ENCODE results near the gene RHOV.

RHOV gene

DNA sequence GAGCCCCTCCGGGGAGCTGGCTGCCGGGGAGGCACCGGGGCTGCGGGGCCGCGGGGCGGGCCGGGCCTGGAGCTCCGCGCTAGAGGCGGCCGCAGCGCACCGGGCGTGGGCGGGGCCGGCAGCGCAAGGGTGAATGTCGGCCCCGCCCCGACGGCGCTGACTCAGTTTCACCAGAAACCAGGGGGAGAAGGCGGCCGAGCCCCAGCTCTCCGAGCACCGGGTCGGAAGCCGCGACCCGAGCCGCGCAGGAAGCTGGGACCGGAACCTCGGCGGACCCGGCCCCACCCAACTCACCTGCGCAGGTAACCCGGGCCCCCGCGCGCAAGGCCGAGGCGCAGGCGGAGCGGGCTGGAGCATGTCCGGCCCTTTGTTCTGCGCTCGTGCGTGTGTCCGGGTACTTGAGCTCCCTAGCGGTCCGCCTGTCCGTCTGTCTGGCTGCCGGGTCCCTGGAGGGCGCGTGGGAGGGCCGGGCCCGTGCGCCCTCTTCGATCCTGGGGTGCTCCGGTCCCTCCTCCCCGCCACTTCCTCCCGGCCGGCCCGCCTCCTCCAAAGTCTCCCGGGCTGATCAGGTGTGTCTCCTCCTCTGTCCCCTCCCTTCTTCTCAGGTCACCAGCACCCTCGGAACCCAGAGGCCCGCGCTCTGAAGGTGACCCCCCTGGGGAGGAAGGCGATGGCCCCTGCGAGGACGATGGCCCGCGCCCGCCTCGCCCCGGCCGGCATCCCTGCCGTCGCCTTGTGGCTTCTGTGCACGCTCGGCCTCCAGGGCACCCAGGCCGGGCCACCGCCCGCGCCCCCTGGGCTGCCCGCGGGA, 29.9 kb downstream of the RHOV start, which contains the start of gene SPINT1:
Gene SPINT1, plus strand, starts transcription at position 164 of the 811 bp plus-strand sequence. Its CDS starts 507 bp downstream, at position 671.
- no peaks in the 10 kb centered on the region for H3K27me3 ChIP-seq (ENCODE audit: low read depth, low read length)
- H3K36me3 ChIP-seq (replicated peaks; ENCODE audit: low read depth, low read length) = no peaks in the 10 kb centered on the region
- peak within 1 kb of the TSS; percentile 72 for H3K4me3 ChIP-seq (ENCODE audit: low read length)
- TF ChIP-seq EZH2phosphoT487 (IDR thresholded peaks at IDR 0.05; ENCODE audit: low read depth) = no peak
- TF ChIP-seq, protein P1, sequence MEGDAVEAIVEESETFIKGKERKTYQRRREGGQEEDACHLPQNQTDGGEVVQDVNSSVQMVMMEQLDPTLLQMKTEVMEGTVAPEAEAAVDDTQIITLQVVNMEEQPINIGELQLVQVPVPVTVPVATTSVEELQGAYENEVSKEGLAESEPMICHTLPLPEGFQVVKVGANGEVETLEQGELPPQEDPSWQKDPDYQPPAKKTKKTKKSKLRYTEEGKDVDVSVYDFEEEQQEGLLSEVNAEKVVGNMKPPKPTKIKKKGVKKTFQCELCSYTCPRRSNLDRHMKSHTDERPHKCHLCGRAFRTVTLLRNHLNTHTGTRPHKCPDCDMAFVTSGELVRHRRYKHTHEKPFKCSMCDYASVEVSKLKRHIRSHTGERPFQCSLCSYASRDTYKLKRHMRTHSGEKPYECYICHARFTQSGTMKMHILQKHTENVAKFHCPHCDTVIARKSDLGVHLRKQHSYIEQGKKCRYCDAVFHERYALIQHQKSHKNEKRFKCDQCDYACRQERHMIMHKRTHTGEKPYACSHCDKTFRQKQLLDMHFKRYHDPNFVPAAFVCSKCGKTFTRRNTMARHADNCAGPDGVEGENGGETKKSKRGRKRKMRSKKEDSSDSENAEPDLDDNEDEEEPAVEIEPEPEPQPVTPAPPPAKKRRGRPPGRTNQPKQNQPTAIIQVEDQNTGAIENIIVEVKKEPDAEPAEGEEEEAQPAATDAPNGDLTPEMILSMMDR (IDR thresholded peaks at IDR 0.05; ENCODE audit: low read depth, low read length) = no peak
- H3K4me1 ChIP-seq (ENCODE audit: low read length) = peaks cover 19% of the 10 kb centered on the region
- peak within 1 kb of the TSS; percentile 66 for H3K4me2 ChIP-seq (ENCODE audit: low read length)
- no peaks in the 10 kb centered on the region for H3K79me2 ChIP-seq (ENCODE audit: low read length)
- H2AFZ ChIP-seq (ENCODE audit: low read depth, low read length) = peak within 1 kb of the TSS; percentile 63
- no peaks in the 10 kb centered on the region for H3K9me3 ChIP-seq (ENCODE audit: insufficient read depth, low read length)
- H4K20me1 ChIP-seq (ENCODE audit: insufficient read depth, low read length) = no peaks in the 10 kb centered on the region
- H3K9ac ChIP-seq (ENCODE audit: low read length) = no peak within 1 kb of the TSS
- H3K27ac ChIP-seq (ENCODE audit: low read length) = no peak within 1 kb of the TSS

DNA sequence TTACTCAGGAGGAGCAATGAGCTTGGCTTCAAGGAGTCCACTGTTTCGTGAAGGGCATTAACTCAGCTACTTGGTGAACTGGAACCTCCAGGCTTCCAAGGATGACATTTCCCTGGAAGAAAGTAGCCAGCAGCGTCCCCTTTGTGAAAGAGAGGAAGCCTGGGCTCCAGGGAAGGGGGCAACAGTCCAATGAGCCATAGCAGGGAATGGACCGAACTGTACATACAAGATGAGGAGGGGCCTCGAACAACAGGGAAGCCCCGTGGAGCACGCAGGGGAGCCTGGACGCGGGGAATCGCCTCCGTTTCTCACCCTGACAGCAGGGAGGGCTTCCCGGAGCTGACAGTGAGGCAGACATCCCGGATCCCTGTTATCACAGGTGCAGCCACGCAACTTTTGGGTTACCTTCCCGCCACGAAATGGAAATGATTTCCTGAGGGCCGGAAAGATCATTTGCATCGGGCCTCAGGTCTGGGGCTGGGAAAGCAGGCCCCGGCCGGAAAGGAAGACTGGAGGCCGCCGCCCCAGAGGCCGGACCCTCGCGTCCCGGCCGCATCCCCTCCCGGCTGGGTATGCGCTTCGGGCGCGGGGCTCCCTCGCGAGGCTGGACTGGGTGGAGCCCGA, 30.7 kb downstream of the RHOV start:
- H3K4me2 ChIP-seq (ENCODE audit: low read length) = peak overlapping the region; percentile 66; the same call in 1 of the 2 replicates
- H4K20me1 ChIP-seq (ENCODE audit: insufficient read depth, low read length) = no peaks in the 10 kb centered on the region
- no peak overlapping the region for H3K9ac ChIP-seq (ENCODE audit: low read length)
- TF ChIP-seq EZH2phosphoT487 (IDR thresholded peaks at IDR 0.05; ENCODE audit: low read depth) = no peak
- TF ChIP-seq, protein P1 (IDR thresholded peaks at IDR 0.05; ENCODE audit: low read depth, low read length) = no peak
- H3K4me3 ChIP-seq (ENCODE audit: low read length) = peak overlapping the region; percentile 72; the same call in 1 of the 2 replicates
- peaks cover 19% of the 10 kb centered on the region for H3K4me1 ChIP-seq (ENCODE audit: low read length)
- H3K27me3 ChIP-seq (ENCODE audit: low read depth, low read length) = no peaks in the 10 kb centered on the region
- no peaks in the 10 kb centered on the region for H3K79me2 ChIP-seq (ENCODE audit: low read length)
- no peaks in the 10 kb centered on the region for H3K36me3 ChIP-seq (replicated peaks; ENCODE audit: low read depth, low read length)
- H2AFZ ChIP-seq (ENCODE audit: low read depth, low read length) = no peak overlapping the region
- H3K9me3 ChIP-seq (ENCODE audit: insufficient read depth, low read length) = no peaks in the 10 kb centered on the region
- no peak overlapping the region for H3K27ac ChIP-seq (ENCODE audit: low read length)

DNA sequence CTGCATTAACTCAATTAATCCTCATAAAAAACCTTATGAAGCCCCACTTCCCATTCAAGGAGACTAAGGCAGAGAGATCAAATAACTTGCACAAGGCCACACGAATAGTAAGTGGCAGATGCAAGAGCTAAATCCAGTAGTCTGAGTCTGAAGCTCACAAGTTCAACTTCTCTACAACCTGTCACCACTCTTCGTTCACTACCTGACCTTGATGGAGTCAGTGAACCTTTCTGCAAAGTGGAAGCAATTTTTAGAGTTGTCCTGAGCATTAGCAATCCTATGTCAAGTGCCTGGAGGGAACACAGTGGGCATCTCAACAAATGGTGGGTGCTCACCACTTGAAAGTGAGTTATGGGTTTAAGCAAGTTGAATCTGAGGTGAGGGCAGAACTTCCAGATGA, 32.3 kb downstream of the RHOV start:
- no peak overlapping the region for H3K4me2 ChIP-seq (ENCODE audit: low read length)
- H3K9ac ChIP-seq (ENCODE audit: low read length) = no peak overlapping the region
- TF ChIP-seq EZH2phosphoT487 (IDR thresholded peaks at IDR 0.05; ENCODE audit: low read depth) = no peak
- TF ChIP-seq, protein P1 (IDR thresholded peaks at IDR 0.05; ENCODE audit: low read depth, low read length) = no peak
- no peaks in the 10 kb centered on the region for H3K27me3 ChIP-seq (ENCODE audit: low read depth, low read length)
- H2AFZ ChIP-seq (ENCODE audit: low read depth, low read length) = no peak overlapping the region
- H3K4me3 ChIP-seq (ENCODE audit: low read length) = no peak overlapping the region
- H3K79me2 ChIP-seq (ENCODE audit: low read length) = no peaks in the 10 kb centered on the region
- H3K9me3 ChIP-seq (ENCODE audit: insufficient read depth, low read length) = no peaks in the 10 kb centered on the region
- no peaks in the 10 kb centered on the region for H3K36me3 ChIP-seq (replicated peaks; ENCODE audit: low read depth, low read length)
- no peaks in the 10 kb centered on the region for H4K20me1 ChIP-seq (ENCODE audit: insufficient read depth, low read length)
- H3K4me1 ChIP-seq (ENCODE audit: low read length) = peaks cover 7% of the 10 kb centered on the region
- H3K27ac ChIP-seq (ENCODE audit: low read length) = no peak overlapping the region

DNA sequence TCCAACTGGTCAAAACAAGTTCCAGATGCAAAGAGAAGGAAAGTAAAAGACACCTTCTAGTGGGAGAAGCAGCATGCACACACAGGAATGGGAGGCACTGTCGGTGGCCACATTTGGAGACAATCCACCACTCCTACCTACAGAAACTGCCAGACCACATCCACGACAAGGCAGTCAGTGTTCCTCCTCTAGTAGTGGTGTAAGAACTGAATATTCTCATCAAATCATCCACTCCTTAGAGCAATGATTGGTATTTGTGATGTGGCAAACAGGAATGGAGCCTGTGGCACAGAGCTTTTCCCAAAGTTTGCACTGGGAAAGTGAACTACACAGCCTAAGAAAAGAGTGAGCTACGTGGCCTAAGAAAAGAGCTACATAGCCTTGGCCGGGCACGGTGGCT, 35.3 kb downstream of the RHOV start:
- Histone ChIP-seq H3K4me2 (ENCODE audit: low read length) (no peak overlapping the region), H3K4me3 (ENCODE audit: low read length) (no peak overlapping the region), H2AFZ (ENCODE audit: low read depth, low read length) (no peak overlapping the region), H3K9ac (ENCODE audit: low read length) (no peak overlapping the region), H3K4me1 (ENCODE audit: low read length) (no peaks in the 10 kb centered on the region), H3K27me3 (ENCODE audit: low read depth, low read length) (no peaks in the 10 kb centered on the region), H3K79me2 (ENCODE audit: low read length) (no peaks in the 10 kb centered on the region), H3K27ac (ENCODE audit: low read length) (no peak overlapping the region), H3K36me3 (replicated peaks; ENCODE audit: low read depth, low read length) (no peaks in the 10 kb centered on the region), H4K20me1 (ENCODE audit: insufficient read depth, low read length) (no peaks in the 10 kb centered on the region), H3K9me3 (ENCODE audit: insufficient read depth, low read length) (no peaks in the 10 kb centered on the region)
- TF ChIP-seq, protein P1 (IDR thresholded peaks at IDR 0.05; ENCODE audit: low read depth, low read length) = no peak
- no peak for TF ChIP-seq EZH2phosphoT487 (IDR thresholded peaks at IDR 0.05; ENCODE audit: low read depth)

Measured in OCI-LY3 (cell line).